Epithelial cell of proximal tubule (primary cell): Measurements from ENCODE around the gene AADAT. TPM values are rescaled to one million over a fixed set of nuclear protein-coding genes. Genes with fewer than 3 reads are reported as not detected.

Source experiments
- DNase-seq: peaks from one replicate; pipeline ENCODE4 v3.0.0-alpha.2; 2011; ENCODE audit warnings: low read depth
- H3K4me3 ChIP-seq: 2 replicates; pipeline ENCODE4 v1.5.1; 2011; ENCODE audit warnings: low read depth, mild to moderate bottlenecking, low read length
- total RNA-seq: library from RNA; depleted of rRNA; stranded (reverse); fragments of >200 nt; gene quantifications from 2 replicates; pipeline ENCODE4 v1.2.3, GENCODE V29; 2015
- TF ChIP-seq, protein P1 (sequence below): conservative IDR thresholded peaks from 2 replicates; pipeline ENCODE4 v1.5.1; 2012; ENCODE audit warnings: low read depth, mild to moderate bottlenecking, low read length

The AADAT gene
- total RNA-seq, result 12.5 and 17.4 TPM in 2 replicates

GRCh38 chr4:170089668-170090351 is at the start of gene AADAT:
Gene AADAT (minus strand): TSS chr4:170089956. CDS start chr4:170089690, 266 bp downstream.
- TF ChIP-seq, protein P1, sequence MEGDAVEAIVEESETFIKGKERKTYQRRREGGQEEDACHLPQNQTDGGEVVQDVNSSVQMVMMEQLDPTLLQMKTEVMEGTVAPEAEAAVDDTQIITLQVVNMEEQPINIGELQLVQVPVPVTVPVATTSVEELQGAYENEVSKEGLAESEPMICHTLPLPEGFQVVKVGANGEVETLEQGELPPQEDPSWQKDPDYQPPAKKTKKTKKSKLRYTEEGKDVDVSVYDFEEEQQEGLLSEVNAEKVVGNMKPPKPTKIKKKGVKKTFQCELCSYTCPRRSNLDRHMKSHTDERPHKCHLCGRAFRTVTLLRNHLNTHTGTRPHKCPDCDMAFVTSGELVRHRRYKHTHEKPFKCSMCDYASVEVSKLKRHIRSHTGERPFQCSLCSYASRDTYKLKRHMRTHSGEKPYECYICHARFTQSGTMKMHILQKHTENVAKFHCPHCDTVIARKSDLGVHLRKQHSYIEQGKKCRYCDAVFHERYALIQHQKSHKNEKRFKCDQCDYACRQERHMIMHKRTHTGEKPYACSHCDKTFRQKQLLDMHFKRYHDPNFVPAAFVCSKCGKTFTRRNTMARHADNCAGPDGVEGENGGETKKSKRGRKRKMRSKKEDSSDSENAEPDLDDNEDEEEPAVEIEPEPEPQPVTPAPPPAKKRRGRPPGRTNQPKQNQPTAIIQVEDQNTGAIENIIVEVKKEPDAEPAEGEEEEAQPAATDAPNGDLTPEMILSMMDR, result peak; percentile 60
- peak within 1 kb of the TSS; percentile 69 for H3K4me3 ChIP-seq
- DNase-seq, result no peak

- TF ChIP-seq, protein P1, result peak; percentile 83
- DNase-seq, result peak; percentile 16
- no peak overlapping the region for H3K4me3 ChIP-seq
Observed at GRCh38 chr4:170138580-170139194, 48.9 kb upstream of the AADAT start.

DNA sequence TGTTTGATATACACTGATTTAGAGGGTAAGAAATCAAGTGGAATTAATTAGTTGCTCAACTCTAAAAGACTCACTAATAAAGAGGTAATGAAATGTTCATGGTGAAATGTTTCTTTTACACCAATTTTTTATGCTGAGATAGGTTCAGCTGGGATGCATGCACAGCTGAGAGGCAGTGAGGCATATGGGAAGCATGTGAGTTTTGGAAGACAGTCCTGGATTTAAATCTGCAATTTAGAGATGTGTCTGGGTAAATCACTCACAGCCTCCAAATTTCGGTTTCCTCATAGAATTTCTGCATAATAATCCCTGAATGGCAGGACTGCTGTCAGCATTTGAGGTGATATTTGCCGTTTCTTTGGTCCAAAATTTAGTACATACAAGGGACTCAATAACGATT is 48.2 kb upstream of the AADAT start:
- no peak overlapping the region for H3K4me3 ChIP-seq
- TF ChIP-seq, protein P1, result no peak
- DNase-seq, result no peak

GRCh38 chr4:170137466-170137865 is 47.7 kb upstream of the AADAT start:
- no peak for DNase-seq
- no peak overlapping the region for H3K4me3 ChIP-seq
- TF ChIP-seq, protein P1, result no peak

GRCh38 chr4:170134821-170135220 is 45.1 kb upstream of the AADAT start:
- H3K4me3 ChIP-seq, result no peak overlapping the region
- TF ChIP-seq, protein P1, result no peak
- no peak for DNase-seq

- DNase-seq, result no peak
- no peak overlapping the region for H3K4me3 ChIP-seq
- TF ChIP-seq, protein P1, result no peak
Observed at GRCh38 chr4:170128219-170128804, 38.6 kb upstream of the AADAT start.
